GM18502 (cell line): ENCODE results near the gene TENT5C.
A peak's percentile ranks its signal among the peaks of the same experiment; 100 is the strongest.

Experiments used
- ATAC-seq: cut with Tn5 transposase; IDR thresholded peaks from one replicate; pipeline ENCODE4 v1.9.1; 2021; ENCODE audit warnings: mild to moderate bottlenecking; ENCODE audit not compliant: unreplicated experiment, poor library complexity

TENT5C gene

DNA sequence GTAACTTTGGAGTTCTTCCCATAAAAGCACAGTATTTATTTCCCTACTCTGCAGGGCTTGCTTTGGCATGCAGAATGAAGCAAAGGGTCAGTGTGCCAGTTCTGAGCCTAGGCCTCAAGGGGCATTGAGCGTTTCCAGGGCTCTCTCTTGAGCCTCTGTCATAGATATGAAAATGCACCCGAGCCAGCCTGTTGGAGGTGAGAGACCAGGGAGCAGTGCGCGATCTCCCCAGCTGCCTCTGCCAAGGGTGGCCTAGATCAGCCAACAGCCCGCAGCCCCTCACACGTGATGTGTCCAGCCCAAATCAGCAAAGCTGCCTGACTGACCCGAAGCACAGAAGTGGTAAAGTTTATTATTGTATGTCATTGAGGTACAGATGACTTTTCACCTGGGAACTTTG is 63.7 kb downstream of the TENT5C start:
- ATAC-seq, result no peak

DNA sequence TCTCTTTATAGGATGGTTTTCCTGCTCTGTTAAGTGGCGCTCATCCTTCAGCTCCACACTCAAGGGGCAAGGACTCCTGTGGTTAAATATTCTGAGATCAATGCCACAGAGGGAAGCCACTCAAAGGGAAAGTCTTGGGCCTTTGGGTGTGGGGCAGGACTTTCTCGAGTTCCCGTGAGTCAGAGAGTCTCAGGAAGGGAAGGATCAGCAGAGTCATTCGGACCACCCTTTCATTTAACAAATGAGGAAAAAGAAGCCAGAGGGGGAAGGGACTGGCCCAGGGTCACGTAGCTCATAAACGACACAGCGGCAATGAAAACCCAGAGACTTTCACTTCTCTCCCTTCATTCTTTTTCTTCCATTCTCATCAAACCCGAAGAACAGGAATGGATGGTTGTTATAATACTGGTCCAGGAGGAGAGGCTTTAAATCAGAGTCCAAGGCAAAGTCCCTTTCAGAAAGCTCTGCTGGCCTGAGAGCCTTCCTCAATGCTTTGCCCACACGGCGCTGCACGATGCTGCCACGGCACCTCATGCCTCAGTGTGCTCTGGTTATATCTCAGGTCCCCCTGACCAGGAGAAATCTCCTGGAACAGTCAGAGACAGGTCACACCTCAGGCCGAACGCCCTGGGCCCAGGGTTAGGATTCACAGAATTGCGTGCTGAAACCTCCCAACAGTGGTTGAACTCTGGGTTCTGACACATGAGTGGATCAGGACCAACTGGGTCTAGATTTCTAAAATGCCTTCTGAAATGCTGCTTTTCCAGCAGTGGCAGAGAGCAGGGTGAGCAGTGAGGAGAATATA is 65.3 kb downstream of the TENT5C start:
- no peak for ATAC-seq

DNA sequence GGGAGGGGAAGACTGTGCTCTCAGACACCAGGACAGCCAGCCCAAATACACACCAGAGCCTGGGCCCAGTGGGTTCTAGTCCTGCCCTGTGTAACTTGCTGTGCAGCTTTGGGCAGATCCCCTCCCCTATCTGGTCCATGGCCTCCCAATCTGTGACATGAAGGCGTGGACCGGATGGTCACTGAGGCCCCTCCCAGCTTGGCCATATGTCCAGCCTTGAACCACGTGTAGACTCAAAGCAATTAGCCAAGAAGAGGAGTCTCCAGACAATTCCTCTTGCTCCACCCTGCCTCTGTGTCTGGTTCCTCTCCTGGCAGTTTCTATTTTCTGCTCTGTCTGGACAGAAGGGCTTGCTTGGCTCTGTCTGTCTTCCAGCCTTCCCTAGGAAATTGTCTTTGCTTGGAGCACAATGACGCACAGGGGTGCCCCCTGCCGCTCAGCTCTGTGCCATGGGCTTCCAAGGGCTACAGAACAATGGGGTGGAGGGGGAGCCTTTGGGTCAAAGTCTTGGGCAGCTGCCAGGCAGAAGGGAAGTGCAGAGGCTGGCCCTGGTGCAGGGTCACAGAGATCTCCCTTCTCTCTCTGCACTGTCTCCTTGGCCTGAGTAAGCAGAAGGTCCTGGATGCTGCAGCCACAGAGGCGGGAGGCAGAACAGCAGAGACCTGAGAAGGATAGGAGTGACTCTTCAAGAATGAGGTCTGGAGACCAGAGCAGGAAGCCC is 66.1 kb downstream of the TENT5C start:
- ATAC-seq, result no peak

- ATAC-seq, result no peak
Observed at GRCh38 chr1:117672756-117673155, 66.9 kb downstream of the TENT5C start.

DNA sequence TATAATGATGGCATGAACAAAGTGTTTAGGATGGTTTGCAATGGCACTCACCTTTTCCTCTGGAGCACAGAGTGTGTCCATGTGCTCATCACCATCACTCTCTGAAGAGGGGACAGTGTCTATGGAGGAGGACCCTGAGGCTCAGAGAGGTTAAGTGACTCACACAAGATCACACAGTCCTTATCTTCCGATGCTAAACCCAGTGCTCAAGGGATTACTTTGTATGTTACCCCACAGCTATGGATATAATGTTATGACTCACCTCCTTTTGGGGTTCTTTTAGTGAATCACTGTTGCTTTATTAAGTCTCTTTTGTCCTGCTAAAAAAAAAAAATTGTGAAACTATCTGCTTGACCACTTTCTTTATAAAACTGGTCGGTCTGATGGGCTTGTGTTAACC is 67.6 kb downstream of the TENT5C start:
- no peak for ATAC-seq

GRCh38 chr1:117674521-117675400 is 68.9 kb downstream of the TENT5C start:
- ATAC-seq, result peak; percentile 57

DNA sequence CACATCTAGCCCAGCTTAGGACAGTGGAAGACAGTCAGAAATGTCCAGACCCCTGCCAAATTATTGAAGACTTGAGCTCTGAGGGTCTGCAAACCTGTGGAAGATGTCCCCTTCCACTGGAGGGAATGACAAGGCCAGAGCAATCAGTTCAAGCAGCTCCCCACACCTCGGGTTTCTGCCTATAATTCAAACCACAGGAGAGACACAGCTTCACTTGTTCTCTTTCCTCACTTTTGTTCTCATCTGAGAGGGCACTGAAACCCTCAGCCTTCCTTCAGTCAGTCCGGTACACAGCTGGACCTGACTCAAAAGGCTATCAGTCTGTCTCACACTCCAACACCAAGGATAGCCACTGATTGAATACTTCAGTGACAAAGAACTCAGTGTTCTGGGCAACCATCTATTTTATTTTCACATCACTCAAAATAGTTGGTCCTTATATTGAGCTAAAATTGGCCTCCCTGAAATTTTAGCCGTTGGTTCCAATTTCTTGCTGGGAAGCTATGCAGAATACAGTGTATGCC is 70.1 kb downstream of the TENT5C start:
- no peak for ATAC-seq

DNA sequence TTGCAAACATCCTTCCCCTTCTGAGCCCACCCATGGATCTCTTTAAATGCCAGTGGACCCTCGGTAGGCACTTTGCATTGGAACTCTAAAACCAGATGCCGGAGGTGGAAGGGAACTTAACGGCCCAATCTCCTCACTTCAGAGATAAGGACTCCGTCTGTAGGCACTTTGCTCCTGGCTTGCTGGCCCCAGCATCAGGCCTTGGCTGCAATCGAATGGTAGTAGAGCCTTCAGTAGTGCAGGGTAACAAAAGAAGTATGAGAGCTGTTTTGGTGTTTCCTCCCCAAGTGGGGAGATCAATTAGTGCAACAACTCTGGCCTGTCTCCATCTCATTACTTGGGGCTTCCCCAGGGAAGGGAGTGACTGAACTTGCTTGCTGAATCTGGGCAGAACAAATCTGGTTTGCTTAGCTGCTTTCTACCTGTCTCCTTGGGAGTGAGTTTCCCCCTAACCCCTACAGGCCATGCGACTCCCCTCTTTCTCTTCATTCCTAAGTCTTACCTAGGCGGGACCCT is 70.8 kb downstream of the TENT5C start:
- no peak for ATAC-seq
